Tibial nerve (tissue), 4 donors: ENCODE data around the gene DBF4. TPM values are rescaled to one million over a fixed set of nuclear protein-coding genes. Genes with fewer than 3 reads are reported as not detected.
"Not testable (repeated sequence)": the region's sequence is repeated elsewhere in the genome, so short reads cannot be mapped to it uniquely, and the experiment has no call there.

Experiments
- DNase-seq, 2 donors: peaks; one replicate each; pipeline ENCODE4 v3.0.0-alpha.2; 2019; ENCODE audit warnings: low spot score in 2 of 2
- H3K27ac ChIP-seq, 4 donors: fragments of 200-600 bp; sonication (generic) in 3 of 4; one replicate each; pipeline ENCODE4 v1.5.1; 2017 to 2019; ENCODE audit warnings: mild to moderate bottlenecking in 1 of 4
- H3K27me3 ChIP-seq, 2 donors: fragments of 200-600 bp; sonication (generic) in 1 of 2; one replicate each; pipeline versions ENCODE4 v1.5.1 to v1.6.0; 2017 to 2019
- H3K36me3 ChIP-seq, 3 donors: fragments of 200-600 bp; sonication (generic); one replicate each; pipeline ENCODE4 v1.5.1; 2018 to 2019
- H3K4me1 ChIP-seq, 4 donors: fragments of 200-600 bp; sonication (generic) in 3 of 4; one replicate each; pipeline ENCODE4 v1.5.1; 2017 to 2019
- H3K4me3 ChIP-seq, 4 donors: fragments of 200-600 bp; sonication (generic) in 3 of 4; one replicate each; pipeline ENCODE4 v1.5.1; 2017 to 2019; ENCODE audit warnings: mild to moderate bottlenecking in 1 of 4, moderate library complexity in 1 of 4
- H3K9me3 ChIP-seq, 4 donors: fragments of 200-600 bp; sonication (generic) in 3 of 4; one replicate each; pipeline ENCODE4 v1.5.1; 2017 to 2019
- EP300 ChIP-seq, 2 donors: sonication (generic); formaldehyde crosslinking; IDR thresholded peaks; one replicate each; pipeline ENCODE4 v1.6.1; 2017; ENCODE audit warnings: antibody characterized with exemption in 2 of 2, mild to moderate bottlenecking in 1 of 2
- POLR2A ChIP-seq, 2 donors: fragments of 450-650 bp; IDR thresholded peaks; one replicate each; pipeline ENCODE4 v1.6.1; 2017; ENCODE audit warnings: antibody characterized with exemption in 2 of 2, mild to moderate bottlenecking in 2 of 2, moderate library complexity in 2 of 2
- WGBS, 2 donors: methylation state at CpG; one replicate each; pipeline ENCODE4 v1.1.5; 2018; 5-methylcytosine and 5-hydroxymethylcytosine counted together
- total RNA-seq, 4 donors: library from RNA; depleted of rRNA; stranded (reverse); fragments of >200 nt; gene quantifications; one replicate each; pipeline ENCODE4 v1.1.0, GENCODE V29; 2016
- TF ChIP-seq, protein P1 (sequence below), 5 experiments: fragments of 200-600 bp in 3 of 5; fragments of 450-650 bp in 2 of 5; sonication (generic) in 3 of 5; IDR thresholded peaks; one replicate each; pipeline ENCODE4 v1.5.1; 2016 to 2019; ENCODE audit warnings: antibody characterized with exemption in 5 of 5, mild to moderate bottlenecking in 3 of 5, moderate library complexity in 2 of 5

DBF4 gene
- total RNA-seq, 4 donors from 2014 or later, result 10.3 to 23.6 (median 20.1) TPM

- H3K4me1 ChIP-seq, result no peaks in the 10 kb centered on the region
- TF ChIP-seq POLR2A (IDR thresholded peaks at IDR 0.05) (no peak), EP300 (IDR thresholded peaks at IDR 0.05) (no peak)
- TF ChIP-seq, protein P1, sequence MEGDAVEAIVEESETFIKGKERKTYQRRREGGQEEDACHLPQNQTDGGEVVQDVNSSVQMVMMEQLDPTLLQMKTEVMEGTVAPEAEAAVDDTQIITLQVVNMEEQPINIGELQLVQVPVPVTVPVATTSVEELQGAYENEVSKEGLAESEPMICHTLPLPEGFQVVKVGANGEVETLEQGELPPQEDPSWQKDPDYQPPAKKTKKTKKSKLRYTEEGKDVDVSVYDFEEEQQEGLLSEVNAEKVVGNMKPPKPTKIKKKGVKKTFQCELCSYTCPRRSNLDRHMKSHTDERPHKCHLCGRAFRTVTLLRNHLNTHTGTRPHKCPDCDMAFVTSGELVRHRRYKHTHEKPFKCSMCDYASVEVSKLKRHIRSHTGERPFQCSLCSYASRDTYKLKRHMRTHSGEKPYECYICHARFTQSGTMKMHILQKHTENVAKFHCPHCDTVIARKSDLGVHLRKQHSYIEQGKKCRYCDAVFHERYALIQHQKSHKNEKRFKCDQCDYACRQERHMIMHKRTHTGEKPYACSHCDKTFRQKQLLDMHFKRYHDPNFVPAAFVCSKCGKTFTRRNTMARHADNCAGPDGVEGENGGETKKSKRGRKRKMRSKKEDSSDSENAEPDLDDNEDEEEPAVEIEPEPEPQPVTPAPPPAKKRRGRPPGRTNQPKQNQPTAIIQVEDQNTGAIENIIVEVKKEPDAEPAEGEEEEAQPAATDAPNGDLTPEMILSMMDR (IDR thresholded peaks at IDR 0.05), result peak in 4 of 5 experiments; percentile 36 to 42 (median 38)
- peaks cover 0 to 8% (median 0%) of the 10 kb centered on the region in 3 donors for H3K36me3 ChIP-seq
- no peaks in the 10 kb centered on the region for H3K27me3 ChIP-seq
- no peak overlapping the region for H3K27ac ChIP-seq
- no peak for DNase-seq
- no peaks in the 10 kb centered on the region for H3K9me3 ChIP-seq
- no peak overlapping the region for H3K4me3 ChIP-seq
Observed at GRCh38 chr7:87886875-87887274, 10.6 kb downstream of the DBF4 start.

GRCh38 chr7:87895363-87895762, 19.1 kb downstream of the DBF4 start:
- no peak overlapping the region for H3K27ac ChIP-seq
- no peaks in the 10 kb centered on the region for H3K4me1 ChIP-seq
- H3K27me3 ChIP-seq, result no peaks in the 10 kb centered on the region
- WGBS, 2 donors, result 94 to 95% methylated on average over 2 of the region's 2 CpGs
- TF ChIP-seq, protein P1 (IDR thresholded peaks at IDR 0.05), result no peak
- no peak for TF ChIP-seq POLR2A (IDR thresholded peaks at IDR 0.05)
- TF ChIP-seq EP300 (IDR thresholded peaks at IDR 0.05), result no peak
- no peaks in the 10 kb centered on the region for H3K9me3 ChIP-seq
- H3K36me3 ChIP-seq, result peaks cover 0 to 38% (median 0%) of the 10 kb centered on the region in 3 donors
- no peak overlapping the region for H3K4me3 ChIP-seq
- DNase-seq, result no peak

DNA sequence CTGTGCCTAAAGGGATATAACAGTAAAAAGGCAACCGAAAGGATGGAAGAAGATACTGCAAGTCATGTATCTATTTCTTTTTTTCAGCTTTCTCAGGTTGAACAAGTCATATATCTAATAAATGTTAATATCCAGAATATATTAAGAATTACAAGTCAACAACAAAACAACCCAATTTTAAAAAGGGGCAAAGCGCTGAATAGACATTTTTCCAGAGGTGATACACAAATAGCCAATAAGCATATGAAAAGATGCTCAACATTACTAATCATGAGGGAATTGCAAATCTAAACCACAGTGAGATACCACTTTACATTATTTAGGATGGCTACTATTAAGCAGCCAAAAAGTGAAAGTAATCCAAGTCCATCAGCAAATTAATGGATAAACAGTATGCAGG, 23.0 kb downstream of the DBF4 start:
- WGBS, 2 donors, result 94 to 99% methylated on average over 2 of the region's 2 CpGs
- H3K9me3 ChIP-seq, result no peaks in the 10 kb centered on the region
- TF ChIP-seq POLR2A (IDR thresholded peaks at IDR 0.05), result no peak
- TF ChIP-seq, protein P1 (IDR thresholded peaks at IDR 0.05), result no peak
- no peak for TF ChIP-seq EP300 (IDR thresholded peaks at IDR 0.05)
- H3K36me3 ChIP-seq, result peaks cover 0 to 44% (median 0%) of the 10 kb centered on the region in 3 donors
- no peak for DNase-seq
- no peak overlapping the region for H3K4me3 ChIP-seq
- no peaks in the 10 kb centered on the region for H3K4me1 ChIP-seq
- no peak overlapping the region for H3K27ac ChIP-seq
- no peaks in the 10 kb centered on the region for H3K27me3 ChIP-seq

DNA sequence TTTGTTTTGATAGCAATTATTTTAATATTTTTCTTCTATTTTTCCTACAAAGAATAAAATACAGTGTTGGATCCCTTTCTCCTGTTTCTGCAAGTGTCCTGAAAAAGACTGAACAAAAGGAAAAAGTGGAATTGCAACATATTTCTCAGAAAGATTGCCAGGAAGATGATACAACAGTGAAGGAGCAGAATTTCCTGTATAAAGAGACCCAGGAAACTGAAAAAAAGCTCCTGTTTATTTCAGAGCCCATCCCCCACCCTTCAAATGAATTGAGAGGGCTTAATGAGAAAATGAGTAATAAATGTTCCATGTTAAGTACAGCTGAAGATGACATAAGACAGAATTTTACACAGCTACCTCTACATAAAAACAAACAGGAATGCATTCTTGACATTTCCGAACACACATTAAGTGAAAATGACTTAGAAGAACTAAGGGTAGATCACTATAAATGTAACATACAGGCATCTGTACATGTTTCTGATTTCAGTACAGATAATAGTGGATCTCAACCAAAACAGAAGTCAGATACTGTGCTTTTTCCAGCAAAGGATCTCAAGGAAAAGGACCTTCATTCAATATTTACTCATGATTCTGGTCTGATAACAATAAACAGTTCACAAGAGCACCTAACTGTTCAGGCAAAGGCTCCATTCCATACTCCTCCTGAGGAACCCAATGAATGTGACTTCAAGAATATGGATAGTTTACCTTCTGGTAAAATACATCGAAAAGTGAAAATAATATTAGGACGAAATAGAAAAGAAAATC, 31.0 kb downstream of the DBF4 start:
- H3K4me1 ChIP-seq, result not testable (repeated sequence)

DNA sequence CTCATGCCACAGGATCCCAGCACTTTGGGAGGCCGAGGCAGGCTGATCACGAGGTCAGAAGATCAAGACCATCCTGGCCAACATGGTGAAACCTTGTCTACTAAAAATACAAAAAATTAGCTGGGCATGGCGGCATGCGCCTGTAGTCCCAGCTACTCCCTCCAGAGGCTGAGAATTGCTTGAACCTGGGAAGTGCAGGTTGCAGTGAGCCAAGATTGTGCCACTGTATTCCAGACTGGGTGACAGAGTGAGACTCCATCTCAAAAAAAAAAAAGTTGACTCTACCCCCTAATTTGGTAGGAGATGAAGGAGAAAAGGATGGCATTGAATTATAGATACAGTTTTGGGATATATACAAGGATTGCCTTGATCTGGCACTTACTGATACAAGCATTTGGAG, 32.5 kb downstream of the DBF4 start:
- not testable (repeated sequence) for H3K9me3 ChIP-seq, H3K4me3 ChIP-seq, H3K27ac ChIP-seq, H3K27me3 ChIP-seq, H3K36me3 ChIP-seq, H3K4me1 ChIP-seq, DNase-seq
- 98 to 99% methylated on average over 4 of the region's 4 CpGs for WGBS, 2 donors

More for the DNA sequence above, 31.0 kb downstream of the DBF4 start:
- H3K4me3 ChIP-seq, H3K9me3 ChIP-seq, DNase-seq, H3K27me3 ChIP-seq, H3K27ac ChIP-seq: not testable (repeated sequence)
- H3K36me3 ChIP-seq, result peaks cover 0 to 15% (median 0%) of the 10 kb centered on the region in 3 donors
- 96 to 97% methylated on average over 3 of the region's 3 CpGs for WGBS, 2 donors

DNA sequence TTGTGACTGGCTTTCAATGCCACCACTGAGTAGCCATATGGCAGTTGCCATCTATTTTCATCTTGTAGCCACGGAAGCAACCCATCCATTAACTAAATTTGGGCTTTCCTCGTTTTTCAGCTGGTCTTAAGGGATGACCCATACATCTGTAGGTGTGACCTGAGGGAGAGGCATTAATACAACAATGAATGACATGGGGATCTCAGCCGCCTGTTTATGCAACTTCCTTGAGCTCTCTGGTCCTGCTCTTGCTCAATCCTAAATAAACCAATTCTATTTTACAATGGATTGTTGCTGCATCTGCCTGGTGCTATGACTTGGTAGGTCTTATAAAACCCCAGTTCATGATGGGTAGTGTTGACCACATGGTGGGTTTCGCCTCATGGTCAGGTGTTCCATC, 35.8 kb downstream of the DBF4 start:
- Histone ChIP-seq H3K9me3 (no peaks in the 10 kb centered on the region), H3K36me3 (no peaks in the 10 kb centered on the region), H3K27me3 (no peaks in the 10 kb centered on the region), H3K4me3 (no peak overlapping the region), H3K4me1 (no peaks in the 10 kb centered on the region), H3K27ac (no peak overlapping the region)
- no peak for DNase-seq
- WGBS, 2 donors, result 86 to 95% methylated on average over 4 of the region's 4 CpGs
- TF ChIP-seq POLR2A (IDR thresholded peaks at IDR 0.05), result no peak
- TF ChIP-seq, protein P1 (IDR thresholded peaks at IDR 0.05), result no peak
- TF ChIP-seq EP300 (IDR thresholded peaks at IDR 0.05), result no peak
